H7 (cell line): ENCODE data around the gene MRPL32. TPM values are rescaled to one million over a fixed set of nuclear protein-coding genes. Genes with fewer than 3 reads are reported as not detected.

Source experiments
- DNase-seq: peaks from one replicate; pipeline ENCODE4 v3.0.0; 2012
- H3K27me3 ChIP-seq: 2 replicates; pipeline ENCODE4 v1.6.0; 2011; ENCODE audit warnings: mild to moderate bottlenecking, low read length; ENCODE audit not compliant: control insufficient read depth, insufficient read depth
- H3K36me3 ChIP-seq: replicated peaks from 2 replicates; pipeline ENCODE4 v1.5.1; 2011; ENCODE audit warnings: low read length; ENCODE audit not compliant: control insufficient read depth, insufficient read depth
- H3K4me3 ChIP-seq: 2 replicates; pipeline ENCODE4 v1.5.1; 2011; ENCODE audit warnings: low read depth, mild to moderate bottlenecking, control low read depth, low read length, moderate library complexity; ENCODE audit not compliant: insufficient read depth
- total RNA-seq: library from RNA; depleted of rRNA; stranded (reverse); fragments of >200 nt; shearing (Covaris generic); gene quantifications from 2 replicates; pipeline ENCODE4 v1.2.3, GENCODE V29; 2014

MRPL32 gene
- total RNA-seq, 1 experiment from 2014 or later: 89.8 TPM

- Histone ChIP-seq H3K27me3 (no peaks in the 10 kb centered on the region), H3K36me3 (peaks cover 13% of the 10 kb centered on the region), H3K4me3 (no peak overlapping the region)
- no peak for DNase-seq
Observed at GRCh38 chr7:42914009-42914408, 18.2 kb upstream of the MRPL32 start.

- peaks cover 15% of the 10 kb centered on the region for H3K36me3 ChIP-seq
- no peak overlapping the region for H3K4me3 ChIP-seq
- no peaks in the 10 kb centered on the region for H3K27me3 ChIP-seq
- no peak for DNase-seq
Observed at GRCh38 chr7:42914421-42915045, 17.6 kb upstream of the MRPL32 start.

GRCh38 chr7:42915356-42915755 lies 16.8 kb upstream of the MRPL32 start:
- no peak overlapping the region for H3K4me3 ChIP-seq
- no peaks in the 10 kb centered on the region for H3K27me3 ChIP-seq
- H3K36me3 ChIP-seq: peaks cover 22% of the 10 kb centered on the region
- DNase-seq: no peak

GRCh38 chr7:42922017-42922753 lies 10.0 kb upstream of the MRPL32 start:
- no peak overlapping the region for H3K4me3 ChIP-seq
- peaks cover 51% of the 10 kb centered on the region for H3K36me3 ChIP-seq
- no peak for DNase-seq
- H3K27me3 ChIP-seq: no peaks in the 10 kb centered on the region

- DNase-seq: no peak
- Histone ChIP-seq H3K36me3 (peaks cover 48% of the 10 kb centered on the region), H3K27me3 (no peaks in the 10 kb centered on the region), H3K4me3 (no peak overlapping the region)
Observed at GRCh38 chr7:42924223-42924838, 7.8 kb upstream of the MRPL32 start.

GRCh38 chr7:42925630-42926029 lies 6.5 kb upstream of the MRPL32 start:
- peaks cover 38% of the 10 kb centered on the region for H3K36me3 ChIP-seq
- H3K4me3 ChIP-seq: no peak overlapping the region
- no peak for DNase-seq
- H3K27me3 ChIP-seq: no peaks in the 10 kb centered on the region

GRCh38 chr7:42926204-42926603 lies 6.0 kb upstream of the MRPL32 start:
- Histone ChIP-seq H3K27me3 (no peaks in the 10 kb centered on the region), H3K36me3 (peaks cover 33% of the 10 kb centered on the region), H3K4me3 (no peak overlapping the region)
- no peak for DNase-seq

- no peak overlapping the region for H3K4me3 ChIP-seq
- H3K36me3 ChIP-seq: peaks cover 23% of the 10 kb centered on the region
- H3K27me3 ChIP-seq: no peaks in the 10 kb centered on the region
- DNase-seq: no peak
Observed at GRCh38 chr7:42928754-42929153, 3.4 kb upstream of the MRPL32 start.

GRCh38 chr7:42929449-42929848 lies 2.7 kb upstream of the MRPL32 start:
- DNase-seq: no peak
- Histone ChIP-seq H3K27me3 (no peaks in the 10 kb centered on the region), H3K36me3 (peaks cover 21% of the 10 kb centered on the region), H3K4me3 (no peak overlapping the region)

- DNase-seq: no peak
- Histone ChIP-seq H3K36me3 (peaks cover 19% of the 10 kb centered on the region), H3K4me3 (peak overlapping the region; percentile 83), H3K27me3 (no peaks in the 10 kb centered on the region)
Observed at GRCh38 chr7:42930889-42931288, 1.3 kb upstream of the MRPL32 start.

GRCh38 chr7:42931447-42931833 lies 736 bp upstream of the MRPL32 start:
- DNase-seq: no peak
- Histone ChIP-seq H3K36me3 (peaks cover 19% of the 10 kb centered on the region), H3K4me3 (peak overlapping the region; percentile 83), H3K27me3 (no peaks in the 10 kb centered on the region)

GRCh38 chr7:42932811-42933591 lies 825 bp downstream of the MRPL32 start:
- peak; percentile 23 for DNase-seq
- peak overlapping the region; percentile 83 for H3K4me3 ChIP-seq
- no peaks in the 10 kb centered on the region for H3K27me3 ChIP-seq
- H3K36me3 ChIP-seq: peaks cover 15% of the 10 kb centered on the region

- peaks cover 18% of the 10 kb centered on the region for H3K36me3 ChIP-seq
- no peak overlapping the region for H3K4me3 ChIP-seq
- no peaks in the 10 kb centered on the region for H3K27me3 ChIP-seq
- DNase-seq: no peak
Observed at GRCh38 chr7:42934291-42934690, 2.1 kb downstream of the MRPL32 start.

- no peaks in the 10 kb centered on the region for H3K27me3 ChIP-seq
Observed at GRCh38 chr7:42935861-42936260, 3.7 kb downstream of the MRPL32 start.

More at GRCh38 chr7:42935861-42936260, 3.7 kb downstream of the MRPL32 start:
- H3K36me3 ChIP-seq: peaks cover 20% of the 10 kb centered on the region
- H3K4me3 ChIP-seq: no peak overlapping the region
- no peak for DNase-seq
